ENCODE measurements around the gene PDE4B. TPM values are rescaled to one million over a fixed set of nuclear protein-coding genes. Genes with fewer than 3 reads are reported as not detected.

Gene PDE4B
- polyA plus RNA-seq, 1 donor (not counting 4 experiments of a cell fraction or from before 2014, with no cell fraction given), result 0.29 TPM

- no peaks in the 10 kb centered on the region for H3K79me2 ChIP-seq (ENCODE audit: control insufficient read depth, insufficient read depth, low read length)
- no peaks in the 10 kb centered on the region for H4K20me1 ChIP-seq (ENCODE audit: control insufficient read depth, extremely low read depth, insufficient read depth, low read length)
- no peak overlapping the region for H3K27ac ChIP-seq (ENCODE audit: control insufficient read depth, insufficient read depth, low read length)
- H3K4me1 ChIP-seq (ENCODE audit: control insufficient read depth, extremely low read depth, insufficient read depth, low read length), result no peaks in the 10 kb centered on the region
- H3K9me1 ChIP-seq (ENCODE audit: control insufficient read depth, extremely low read depth, insufficient read depth, low read length), result no peaks in the 10 kb centered on the region
- H3K9me3 ChIP-seq (ENCODE audit: control insufficient read depth, low read depth, low read length), result no peaks in the 10 kb centered on the region
- no peak overlapping the region for H2AFZ ChIP-seq (ENCODE audit: control insufficient read depth, low read length)
- no peak overlapping the region for H3K4me3 ChIP-seq (ENCODE audit: control insufficient read depth in 2 of 3, extremely low read depth in 1 of 3, insufficient read depth in 2 of 3, low read depth in 1 of 3, low read length in 3 of 3)
- H3K36me3 ChIP-seq (ENCODE audit: control insufficient read depth in 2 of 2, extremely low read depth in 1 of 2, insufficient read depth in 2 of 2, low read length in 2 of 2), result no peaks in the 10 kb centered on the region
- DNase-seq (ENCODE audit: low read depth, low spot score), result no peak
- FAIRE-seq, result no peak
- TF ChIP-seq EZH2 (IDR thresholded peaks at IDR 0.05; ENCODE audit: low read length), result no peak
- TF ChIP-seq, protein P1, sequence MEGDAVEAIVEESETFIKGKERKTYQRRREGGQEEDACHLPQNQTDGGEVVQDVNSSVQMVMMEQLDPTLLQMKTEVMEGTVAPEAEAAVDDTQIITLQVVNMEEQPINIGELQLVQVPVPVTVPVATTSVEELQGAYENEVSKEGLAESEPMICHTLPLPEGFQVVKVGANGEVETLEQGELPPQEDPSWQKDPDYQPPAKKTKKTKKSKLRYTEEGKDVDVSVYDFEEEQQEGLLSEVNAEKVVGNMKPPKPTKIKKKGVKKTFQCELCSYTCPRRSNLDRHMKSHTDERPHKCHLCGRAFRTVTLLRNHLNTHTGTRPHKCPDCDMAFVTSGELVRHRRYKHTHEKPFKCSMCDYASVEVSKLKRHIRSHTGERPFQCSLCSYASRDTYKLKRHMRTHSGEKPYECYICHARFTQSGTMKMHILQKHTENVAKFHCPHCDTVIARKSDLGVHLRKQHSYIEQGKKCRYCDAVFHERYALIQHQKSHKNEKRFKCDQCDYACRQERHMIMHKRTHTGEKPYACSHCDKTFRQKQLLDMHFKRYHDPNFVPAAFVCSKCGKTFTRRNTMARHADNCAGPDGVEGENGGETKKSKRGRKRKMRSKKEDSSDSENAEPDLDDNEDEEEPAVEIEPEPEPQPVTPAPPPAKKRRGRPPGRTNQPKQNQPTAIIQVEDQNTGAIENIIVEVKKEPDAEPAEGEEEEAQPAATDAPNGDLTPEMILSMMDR (optimal IDR thresholded peaks at IDR 0.05 in 1 of 3, IDR thresholded peaks at IDR 0.05 in 1 of 3, conservative IDR thresholded peaks at IDR 0.05 in 1 of 3; ENCODE audit: extremely low read depth in 1 of 3, insufficient read depth in 2 of 3, low read length in 3 of 3), result no peak
- dilution Hi-C loops (cut with MboI; ENCODE audit: extremely low pct_ligation_motif_present, low sequenced_read_pairs), result loop anchor here (25.0 kb wide), 1 partner anchor 251 kb away; no protein-coding TSS in a partner anchor
- no peak overlapping the region for H3K9ac ChIP-seq (ENCODE audit: control insufficient read depth, extremely low read depth, insufficient read depth, low read length)
- no peaks in the 10 kb centered on the region for H3K27me3 ChIP-seq (ENCODE audit: control insufficient read depth, extremely low read depth, insufficient read depth, low read length)
- no peak overlapping the region for H3K4me2 ChIP-seq (ENCODE audit: control insufficient read depth, extremely low read depth, insufficient read depth, low read depth, low read length)
These were observed 193.5 kb downstream of the PDE4B start for GRCh38 chr1:65986146-65986545.

- FAIRE-seq, result no peak
These were observed 197.5 kb downstream of the PDE4B start for GRCh38 chr1:65990161-65990560.

More at GRCh38 chr1:65990161-65990560, 197.5 kb downstream of the PDE4B start:
- H3K27me3 ChIP-seq (ENCODE audit: control insufficient read depth, extremely low read depth, insufficient read depth, low read length), result no peaks in the 10 kb centered on the region
- no peak for DNase-seq (ENCODE audit: low read depth, low spot score)
- no peaks in the 10 kb centered on the region for H3K36me3 ChIP-seq (ENCODE audit: control insufficient read depth in 2 of 2, extremely low read depth in 1 of 2, insufficient read depth in 2 of 2, low read length in 2 of 2)
- no peaks in the 10 kb centered on the region for H3K4me1 ChIP-seq (ENCODE audit: control insufficient read depth, extremely low read depth, insufficient read depth, low read length)
- no peak for TF ChIP-seq EZH2 (IDR thresholded peaks at IDR 0.05; ENCODE audit: low read length)
- TF ChIP-seq, protein P1 (optimal IDR thresholded peaks at IDR 0.05 in 1 of 3, IDR thresholded peaks at IDR 0.05 in 1 of 3, conservative IDR thresholded peaks at IDR 0.05 in 1 of 3; ENCODE audit: extremely low read depth in 1 of 3, insufficient read depth in 2 of 3, low read length in 3 of 3), result no peak
- no peak overlapping the region for H2AFZ ChIP-seq (ENCODE audit: control insufficient read depth, low read length)
- dilution Hi-C loops (cut with MboI; ENCODE audit: extremely low pct_ligation_motif_present, low sequenced_read_pairs), result loop anchor here (25.0 kb wide), 1 partner anchor 247 kb away; no protein-coding TSS in a partner anchor
- no peaks in the 10 kb centered on the region for H4K20me1 ChIP-seq (ENCODE audit: control insufficient read depth, extremely low read depth, insufficient read depth, low read length)
- H3K4me3 ChIP-seq (ENCODE audit: control insufficient read depth in 2 of 3, extremely low read depth in 1 of 3, insufficient read depth in 2 of 3, low read depth in 1 of 3, low read length in 3 of 3), result no peak overlapping the region
- H3K9me3 ChIP-seq (ENCODE audit: control insufficient read depth, low read depth, low read length), result no peaks in the 10 kb centered on the region
- no peaks in the 10 kb centered on the region for H3K79me2 ChIP-seq (ENCODE audit: control insufficient read depth, insufficient read depth, low read length)
- H3K27ac ChIP-seq (ENCODE audit: control insufficient read depth, insufficient read depth, low read length), result no peak overlapping the region
- H3K9ac ChIP-seq (ENCODE audit: control insufficient read depth, extremely low read depth, insufficient read depth, low read length), result no peak overlapping the region
- no peak overlapping the region for H3K4me2 ChIP-seq (ENCODE audit: control insufficient read depth, extremely low read depth, insufficient read depth, low read depth, low read length)
- H3K9me1 ChIP-seq (ENCODE audit: control insufficient read depth, extremely low read depth, insufficient read depth, low read length), result no peaks in the 10 kb centered on the region

Measured in keratinocyte (primary cell).